Stimulated activated CD4-positive, alpha-beta T cell treated with anti-CD3 and anti-CD28 coated beads, TNF-alpha, amount 100 ng/mL, for 4 hours (primary cell): ENCODE results near the gene CD300LF.

Source experiments
- DNase-seq, 3 experiments: peaks; one replicate each; pipeline ENCODE4 v3.0.0-alpha.2; 2020; ENCODE audit warnings: low read depth in 3 of 3

The CD300LF gene

GRCh38 chr17:74712756-74713155 lies at the start of gene CD300LF:
TSS of gene CD300LF (minus strand) at chr17:74712923. CDS start at chr17:74712866, 57 bp downstream.
- DNase-seq: no peak

- DNase-seq: no peak
Observed at GRCh38 chr17:74761931-74762330, 49.2 kb upstream of the CD300LF start.

GRCh38 chr17:74761419-74761818 lies 48.7 kb upstream of the CD300LF start:
- no peak for DNase-seq

- no peak for DNase-seq
Observed at GRCh38 chr17:74760404-74761105, 47.8 kb upstream of the CD300LF start.

GRCh38 chr17:74759941-74760340 lies 47.2 kb upstream of the CD300LF start:
- no peak for DNase-seq

- no peak for DNase-seq
Observed at GRCh38 chr17:74759243-74759801, 46.6 kb upstream of the CD300LF start.

- DNase-seq: no peak
Observed at GRCh38 chr17:74758848-74759168, 46.1 kb upstream of the CD300LF start.

GRCh38 chr17:74757931-74758847 lies 45.5 kb upstream of the CD300LF start:
- no peak for DNase-seq

- DNase-seq: no peak
Observed at GRCh38 chr17:74757502-74757901, 44.8 kb upstream of the CD300LF start.

- DNase-seq: no peak
Observed at GRCh38 chr17:74756891-74757290, 44.2 kb upstream of the CD300LF start.

- DNase-seq: no peak
Observed at GRCh38 chr17:74755533-74755932, 42.8 kb upstream of the CD300LF start.

GRCh38 chr17:74754832-74755231 lies 42.1 kb upstream of the CD300LF start:
- DNase-seq: no peak

GRCh38 chr17:74752822-74753401 lies 40.2 kb upstream of the CD300LF start:
- DNase-seq: no peak

GRCh38 chr17:74752415-74752814 lies 39.7 kb upstream of the CD300LF start:
- no peak for DNase-seq

- DNase-seq: no peak
Observed at GRCh38 chr17:74750327-74751069, 37.8 kb upstream of the CD300LF start.

- DNase-seq: no peak
Observed at GRCh38 chr17:74750039-74750326, 37.3 kb upstream of the CD300LF start.

GRCh38 chr17:74749279-74750038 lies 36.7 kb upstream of the CD300LF start:
- no peak for DNase-seq

GRCh38 chr17:74748529-74749278 lies 36.0 kb upstream of the CD300LF start, which contains the start of gene NHERF1:
TSS of gene NHERF1 (plus strand) at chr17:74748628. CDS start at chr17:74748847, 219 bp downstream.
- peak; percentile 85 to 90 (median 88) for DNase-seq

- no peak for DNase-seq
Observed at GRCh38 chr17:74748279-74748528, 35.5 kb upstream of the CD300LF start.

GRCh38 chr17:74746922-74747321 lies 34.2 kb upstream of the CD300LF start:
- no peak for DNase-seq

GRCh38 chr17:74746376-74746775 lies 33.7 kb upstream of the CD300LF start:
- no peak for DNase-seq
